ENCODE results near the gene MAGI2.
"Not testable (repeated sequence)": the region's sequence is repeated elsewhere in the genome, so short reads cannot be mapped to it uniquely, and the experiment has no call there.

The MAGI2 gene

GRCh38 chr7:79157281-79157680, 296.2 kb downstream of the MAGI2 start:
- DNase-seq (ENCODE audit: low read depth, low spot score) = no peak

GRCh38 chr7:79149831-79150230, 303.6 kb downstream of the MAGI2 start:
- no peak for DNase-seq (ENCODE audit: low read depth, low spot score)

- DNase-seq (ENCODE audit: low read depth, low spot score) = no peak
Measured at GRCh38 chr7:79142706-79143105, 310.8 kb downstream of the MAGI2 start.

GRCh38 chr7:79141252-79141651, 312.2 kb downstream of the MAGI2 start:
- no peak for DNase-seq (ENCODE audit: low read depth, low spot score)

GRCh38 chr7:79137942-79138341, 315.5 kb downstream of the MAGI2 start:
- no peak for DNase-seq (ENCODE audit: low read depth, low spot score)

GRCh38 chr7:79132844-79133451, 320.5 kb downstream of the MAGI2 start:
- DNase-seq (ENCODE audit: low read depth, low spot score) = no peak

- DNase-seq (ENCODE audit: low read depth, low spot score) = no peak
Measured at GRCh38 chr7:79130715-79131114, 322.8 kb downstream of the MAGI2 start.

GRCh38 chr7:79124331-79124730, 329.1 kb downstream of the MAGI2 start:
- no peak for DNase-seq (ENCODE audit: low read depth, low spot score)

GRCh38 chr7:79118143-79118542, 335.3 kb downstream of the MAGI2 start:
- no peak for DNase-seq (ENCODE audit: low read depth, low spot score)

- no peak for DNase-seq (ENCODE audit: low read depth, low spot score)
Measured at GRCh38 chr7:79096361-79096805, 357.1 kb downstream of the MAGI2 start.

GRCh38 chr7:79093421-79093820, 360.0 kb downstream of the MAGI2 start:
- DNase-seq (ENCODE audit: low read depth, low spot score) = no peak

GRCh38 chr7:79091661-79092060, 361.8 kb downstream of the MAGI2 start:
- no peak for DNase-seq (ENCODE audit: low read depth, low spot score)

- no peak for DNase-seq (ENCODE audit: low read depth, low spot score)
Measured at GRCh38 chr7:79091011-79091410, 362.5 kb downstream of the MAGI2 start.

- DNase-seq (ENCODE audit: low read depth, low spot score) = no peak
Measured at GRCh38 chr7:79090543-79090942, 362.9 kb downstream of the MAGI2 start.

- DNase-seq (ENCODE audit: low read depth, low spot score) = no peak
Measured at GRCh38 chr7:79084423-79084822, 369.0 kb downstream of the MAGI2 start.

- DNase-seq (ENCODE audit: low read depth, low spot score) = no peak
Measured at GRCh38 chr7:79079919-79080554, 373.4 kb downstream of the MAGI2 start.

GRCh38 chr7:79078273-79078672, 375.2 kb downstream of the MAGI2 start:
- DNase-seq (ENCODE audit: low read depth, low spot score) = no peak

GRCh38 chr7:79071187-79071586, 382.3 kb downstream of the MAGI2 start:
- DNase-seq (ENCODE audit: low read depth, low spot score) = not testable (repeated sequence)

- DNase-seq (ENCODE audit: low read depth, low spot score) = no peak
Measured at GRCh38 chr7:79064187-79064823, 389.2 kb downstream of the MAGI2 start.

GRCh38 chr7:79063019-79063698, 390.3 kb downstream of the MAGI2 start:
- DNase-seq (ENCODE audit: low read depth, low spot score) = no peak

GRCh38 chr7:79060498-79060897, 393.0 kb downstream of the MAGI2 start:
- no peak for DNase-seq (ENCODE audit: low read depth, low spot score)

GRCh38 chr7:79055722-79056415, 397.6 kb downstream of the MAGI2 start:
- no peak for DNase-seq (ENCODE audit: low read depth, low spot score)
